Sigmoid colon (tissue), 4 donors: ENCODE measurements around the gene MBOAT1.

ENCODE experiments used
- POLR2A ChIP-seq, 2 donors: fragments of 450-650 bp; IDR thresholded peaks; one replicate each; pipeline ENCODE4 v1.6.1; 2016; ENCODE audit warnings: antibody characterized with exemption in 2 of 2, mild to moderate bottlenecking in 2 of 2, moderate library complexity in 2 of 2
- POLR2AphosphoS5 ChIP-seq, 4 donors: sonication (generic); formaldehyde crosslinking; IDR thresholded peaks; one replicate each; pipeline ENCODE4 v1.6.1; 2017; ENCODE audit warnings: antibody characterized with exemption in 4 of 4
- TF ChIP-seq, protein P1 (sequence below), 4 experiments: fragments of 450-650 bp in 3 of 4; fragments of 200-600 bp in 1 of 4; IDR thresholded peaks; one replicate each; pipeline ENCODE4 v1.5.1; 2016 to 2019; ENCODE audit warnings: antibody characterized with exemption in 4 of 4, mild to moderate bottlenecking in 3 of 4, moderate library complexity in 2 of 4

DNA sequence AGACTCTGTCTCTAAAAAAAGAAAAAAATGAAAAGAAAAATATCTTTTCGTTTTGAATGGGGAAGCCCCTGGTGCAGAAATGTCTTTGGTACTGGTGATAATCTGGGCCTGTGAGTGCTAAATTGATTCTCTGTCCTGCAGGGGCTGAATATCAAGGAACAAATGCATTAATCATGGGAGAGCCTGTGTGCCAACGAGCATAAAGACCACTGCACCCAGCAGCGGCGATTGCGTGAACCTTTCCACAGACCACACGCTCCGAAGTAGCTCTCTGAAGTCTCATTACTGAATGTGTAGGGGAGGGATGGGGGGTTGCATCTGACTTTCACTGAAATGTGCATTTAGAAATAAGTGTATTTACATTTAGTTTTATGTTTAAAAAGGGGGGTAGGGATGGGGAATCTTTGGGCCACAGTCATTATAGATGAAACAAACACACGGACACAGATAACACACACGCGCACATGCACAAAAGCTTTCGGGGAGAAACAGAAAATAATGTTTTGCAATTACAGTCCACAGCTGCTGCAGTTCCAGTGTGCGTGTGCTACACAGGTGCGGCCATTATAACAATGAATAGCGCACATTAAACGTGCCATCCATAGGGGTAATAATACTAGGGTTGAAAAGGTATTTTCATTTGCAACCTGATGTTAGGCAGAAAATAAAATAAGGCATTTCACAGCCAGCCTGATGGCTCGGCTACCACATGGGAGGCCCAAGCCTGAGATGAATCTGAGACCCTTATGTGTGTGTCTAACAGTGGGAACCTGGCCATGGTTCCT lies 154.0 kb downstream of the MBOAT1 start:
- TF ChIP-seq, protein P1, sequence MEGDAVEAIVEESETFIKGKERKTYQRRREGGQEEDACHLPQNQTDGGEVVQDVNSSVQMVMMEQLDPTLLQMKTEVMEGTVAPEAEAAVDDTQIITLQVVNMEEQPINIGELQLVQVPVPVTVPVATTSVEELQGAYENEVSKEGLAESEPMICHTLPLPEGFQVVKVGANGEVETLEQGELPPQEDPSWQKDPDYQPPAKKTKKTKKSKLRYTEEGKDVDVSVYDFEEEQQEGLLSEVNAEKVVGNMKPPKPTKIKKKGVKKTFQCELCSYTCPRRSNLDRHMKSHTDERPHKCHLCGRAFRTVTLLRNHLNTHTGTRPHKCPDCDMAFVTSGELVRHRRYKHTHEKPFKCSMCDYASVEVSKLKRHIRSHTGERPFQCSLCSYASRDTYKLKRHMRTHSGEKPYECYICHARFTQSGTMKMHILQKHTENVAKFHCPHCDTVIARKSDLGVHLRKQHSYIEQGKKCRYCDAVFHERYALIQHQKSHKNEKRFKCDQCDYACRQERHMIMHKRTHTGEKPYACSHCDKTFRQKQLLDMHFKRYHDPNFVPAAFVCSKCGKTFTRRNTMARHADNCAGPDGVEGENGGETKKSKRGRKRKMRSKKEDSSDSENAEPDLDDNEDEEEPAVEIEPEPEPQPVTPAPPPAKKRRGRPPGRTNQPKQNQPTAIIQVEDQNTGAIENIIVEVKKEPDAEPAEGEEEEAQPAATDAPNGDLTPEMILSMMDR (IDR thresholded peaks at IDR 0.05), result no peak
- TF ChIP-seq POLR2A (IDR thresholded peaks at IDR 0.05), result no peak
- no peak for TF ChIP-seq POLR2AphosphoS5 (IDR thresholded peaks at IDR 0.05)
